Measurements from ENCODE around the gene SLC40A1. TPM values are rescaled to one million over a fixed set of nuclear protein-coding genes. Genes with fewer than 3 reads are reported as not detected.

SLC40A1 gene
- total and polyA plus RNA-seq, 4 donors: 97.4 to 572 (median 168) TPM

- H3K27ac ChIP-seq (ENCODE audit: low read depth in 1 of 2, low read length in 2 of 2): no peak overlapping the region
- peaks cover 8 to 18% (median 9%) of the 10 kb centered on the region in 4 donors for H3K4me1 ChIP-seq (ENCODE audit: control insufficient read depth in 4 of 4, insufficient read depth in 4 of 4, low read length in 3 of 4)
- H3K36me3 ChIP-seq (ENCODE audit: control insufficient read depth in 4 of 4, insufficient read depth in 3 of 4, low read depth in 1 of 4, low read length in 3 of 4): no peaks in the 10 kb centered on the region
- no peaks in the 10 kb centered on the region for H3K9me3 ChIP-seq (ENCODE audit: control insufficient read depth in 4 of 4, low read length in 3 of 4)
- 91% methylated on average over 1 of the region's 1 CpG for WGBS
- DNase-seq (ENCODE audit: low spot score): no peak
- H3K4me3 ChIP-seq (ENCODE audit: low read depth in 1 of 3, low read length in 3 of 3): no peak overlapping the region
- TF ChIP-seq ATF3 (IDR thresholded peaks at IDR 0.05): no peak
- TF ChIP-seq REST (IDR thresholded peaks at IDR 0.05): peak; percentile 51
- H3K9ac ChIP-seq (ENCODE audit: low read depth in 1 of 2, low read length in 2 of 2): no peak overlapping the region
- no peaks in the 10 kb centered on the region for H3K27me3 ChIP-seq (ENCODE audit: control insufficient read depth in 4 of 4, insufficient read depth in 4 of 4, low read length in 3 of 4)
Observed at GRCh38 chr2:189545418-189545817, 35.2 kb downstream of the SLC40A1 start.

DNA sequence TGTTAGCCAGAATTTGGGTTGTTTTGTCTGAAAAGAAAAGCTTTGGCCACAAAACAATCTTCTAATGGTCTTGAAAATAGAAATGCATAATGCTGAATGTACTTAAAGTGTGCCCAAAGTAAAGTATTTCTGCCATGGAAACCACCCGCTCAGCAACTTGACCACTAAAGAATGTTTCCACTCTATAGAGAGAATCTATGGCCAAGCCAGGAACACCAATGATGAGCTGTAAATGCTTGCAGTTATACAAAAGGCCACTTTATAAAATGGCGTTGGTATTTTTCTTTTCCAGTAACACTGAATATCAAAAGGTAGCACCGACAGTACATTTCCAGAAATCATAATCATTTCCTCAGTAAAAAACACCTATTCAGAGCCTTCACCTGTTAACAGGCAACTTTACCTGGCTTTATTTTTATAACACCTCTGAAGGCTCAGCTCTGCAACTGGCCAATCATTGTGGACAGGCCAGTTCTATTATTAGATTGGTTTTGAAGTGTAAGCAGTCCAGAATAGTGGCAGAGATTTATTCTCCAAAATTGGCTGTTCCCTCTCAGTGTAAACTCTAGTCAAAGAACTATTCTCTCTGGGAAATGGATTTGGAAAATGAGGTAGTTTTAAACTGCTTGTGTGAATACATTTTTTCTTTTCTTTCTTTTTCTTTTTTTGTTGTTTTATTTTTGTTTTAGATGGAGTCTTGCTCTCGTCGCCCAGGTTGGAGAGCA, 36.1 kb downstream of the SLC40A1 start:
- H3K4me3 ChIP-seq (ENCODE audit: low read depth in 1 of 3, low read length in 3 of 3): no peak overlapping the region
- no peak overlapping the region for H3K27ac ChIP-seq (ENCODE audit: low read depth in 1 of 2, low read length in 2 of 2)
- H3K9me3 ChIP-seq (ENCODE audit: control insufficient read depth in 4 of 4, low read length in 3 of 4): no peaks in the 10 kb centered on the region
- H3K36me3 ChIP-seq (ENCODE audit: control insufficient read depth in 4 of 4, insufficient read depth in 3 of 4, low read depth in 1 of 4, low read length in 3 of 4): no peaks in the 10 kb centered on the region
- 90% methylated on average over 5 of the region's 5 CpGs for WGBS
- peaks cover 5 to 14% (median 7%) of the 10 kb centered on the region in 4 donors for H3K4me1 ChIP-seq (ENCODE audit: control insufficient read depth in 4 of 4, insufficient read depth in 4 of 4, low read length in 3 of 4)
- DNase-seq (ENCODE audit: low spot score): no peak
- no peaks in the 10 kb centered on the region for H3K27me3 ChIP-seq (ENCODE audit: control insufficient read depth in 4 of 4, insufficient read depth in 4 of 4, low read length in 3 of 4)
- H3K9ac ChIP-seq (ENCODE audit: low read depth in 1 of 2, low read length in 2 of 2): no peak overlapping the region
- TF ChIP-seq GABPA (IDR thresholded peaks at IDR 0.05 in 1 of 2, conservative IDR thresholded peaks at IDR 0.05 in 1 of 2) (no peak), SP1 (IDR thresholded peaks at IDR 0.05) (no peak), TAF1 (conservative IDR thresholded peaks at IDR 0.05) (no peak), NR2F2 (IDR thresholded peaks at IDR 0.05) (no peak), RXRA (IDR thresholded peaks at IDR 0.05) (no peak), YY1 (IDR thresholded peaks at IDR 0.05) (no peak), JUND (IDR thresholded peaks at IDR 0.05) (no peak), HNF4A (conservative IDR thresholded peaks at IDR 0.05) (no peak), CTCF (IDR thresholded peaks at IDR 0.05; ENCODE audit: low read depth, low read length, missing input control) (no peak), FOXA1 (IDR thresholded peaks at IDR 0.05) (no peak), REST (IDR thresholded peaks at IDR 0.05) (no peak), EGR1 (IDR thresholded peaks at IDR 0.05; ENCODE audit: low read depth in 2 of 2) (no peak), MAX (IDR thresholded peaks at IDR 0.05) (no peak), FOXA2 (IDR thresholded peaks at IDR 0.05) (no peak)
- TF ChIP-seq, protein P1, sequence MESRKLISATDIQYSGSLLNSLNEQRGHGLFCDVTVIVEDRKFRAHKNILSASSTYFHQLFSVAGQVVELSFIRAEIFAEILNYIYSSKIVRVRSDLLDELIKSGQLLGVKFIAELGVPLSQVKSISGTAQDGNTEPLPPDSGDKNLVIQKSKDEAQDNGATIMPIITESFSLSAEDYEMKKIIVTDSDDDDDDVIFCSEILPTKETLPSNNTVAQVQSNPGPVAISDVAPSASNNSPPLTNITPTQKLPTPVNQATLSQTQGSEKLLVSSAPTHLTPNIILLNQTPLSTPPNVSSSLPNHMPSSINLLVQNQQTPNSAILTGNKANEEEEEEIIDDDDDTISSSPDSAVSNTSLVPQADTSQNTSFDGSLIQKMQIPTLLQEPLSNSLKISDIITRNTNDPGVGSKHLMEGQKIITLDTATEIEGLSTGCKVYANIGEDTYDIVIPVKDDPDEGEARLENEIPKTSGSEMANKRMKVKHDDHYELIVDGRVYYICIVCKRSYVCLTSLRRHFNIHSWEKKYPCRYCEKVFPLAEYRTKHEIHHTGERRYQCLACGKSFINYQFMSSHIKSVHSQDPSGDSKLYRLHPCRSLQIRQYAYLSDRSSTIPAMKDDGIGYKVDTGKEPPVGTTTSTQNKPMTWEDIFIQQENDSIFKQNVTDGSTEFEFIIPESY (IDR thresholded peaks at IDR 0.05): no peak
